OCI-LY7 (cell line): ENCODE measurements around the gene EFCAB10.

Source experiments
- CTCF ChIP-seq: fragments of 200-600 bp; sonication (generic); conservative IDR thresholded peaks from 2 replicates; pipeline ENCODE4 v1.5.1; 2014; ENCODE audit warnings: mild to moderate bottlenecking, antibody characterized with exemption, low read length, moderate library complexity, mixed read lengths
- EZH2phosphoT487 ChIP-seq: fragments of 200-600 bp; sonication (generic); IDR thresholded peaks from 2 replicates; pipeline ENCODE4 v1.6.1; 2018; ENCODE audit warnings: low read depth, borderline replicate concordance, mild to moderate bottlenecking, mixed run types, antibody characterized with exemption, low read length, moderate library complexity, mixed read lengths

- TF ChIP-seq CTCF (no peak), EZH2phosphoT487 (no peak)
Measured at GRCh38 chr7:105600720-105601550, 19.6 kb upstream of the EFCAB10 start.
